ENCODE data around the gene TAF6.

TAF6 gene

GRCh38 chr7:100126239-100126930 lies 7.2 kb upstream of the TAF6 start:
- Mint-ChIP-seq H3K4me3 (peak overlapping the region; percentile 97 to 99 (median 97)), H3K27me3 (ENCODE audit: low read depth) (no peaks in the 10 kb centered on the region), H3K4me1 (peaks cover 12% of the 10 kb centered on the region), H3K27ac (peak overlapping the region; percentile 100), H3K36me3 (ENCODE audit: low read depth) (peaks cover 10% of the 10 kb centered on the region), H3K9me3 (no peaks in the 10 kb centered on the region)
- TF ChIP-seq, protein P1, sequence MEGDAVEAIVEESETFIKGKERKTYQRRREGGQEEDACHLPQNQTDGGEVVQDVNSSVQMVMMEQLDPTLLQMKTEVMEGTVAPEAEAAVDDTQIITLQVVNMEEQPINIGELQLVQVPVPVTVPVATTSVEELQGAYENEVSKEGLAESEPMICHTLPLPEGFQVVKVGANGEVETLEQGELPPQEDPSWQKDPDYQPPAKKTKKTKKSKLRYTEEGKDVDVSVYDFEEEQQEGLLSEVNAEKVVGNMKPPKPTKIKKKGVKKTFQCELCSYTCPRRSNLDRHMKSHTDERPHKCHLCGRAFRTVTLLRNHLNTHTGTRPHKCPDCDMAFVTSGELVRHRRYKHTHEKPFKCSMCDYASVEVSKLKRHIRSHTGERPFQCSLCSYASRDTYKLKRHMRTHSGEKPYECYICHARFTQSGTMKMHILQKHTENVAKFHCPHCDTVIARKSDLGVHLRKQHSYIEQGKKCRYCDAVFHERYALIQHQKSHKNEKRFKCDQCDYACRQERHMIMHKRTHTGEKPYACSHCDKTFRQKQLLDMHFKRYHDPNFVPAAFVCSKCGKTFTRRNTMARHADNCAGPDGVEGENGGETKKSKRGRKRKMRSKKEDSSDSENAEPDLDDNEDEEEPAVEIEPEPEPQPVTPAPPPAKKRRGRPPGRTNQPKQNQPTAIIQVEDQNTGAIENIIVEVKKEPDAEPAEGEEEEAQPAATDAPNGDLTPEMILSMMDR (IDR thresholded peaks at IDR 0.05; ENCODE audit: unreplicated experiment in 3 of 3), result no peak

GRCh38 chr7:100124301-100125230 lies 5.4 kb upstream of the TAF6 start:
- TF ChIP-seq, protein P1 (IDR thresholded peaks at IDR 0.05; ENCODE audit: unreplicated experiment in 3 of 3), result no peak

GRCh38 chr7:100122568-100122967 lies 3.4 kb upstream of the TAF6 start:
- Mint-ChIP-seq H3K36me3 (ENCODE audit: low read depth) (peaks cover 10% of the 10 kb centered on the region), H3K27me3 (ENCODE audit: low read depth) (no peaks in the 10 kb centered on the region), H3K4me1 (peaks cover 25% of the 10 kb centered on the region), H3K9me3 (no peaks in the 10 kb centered on the region), H3K4me3 (peak overlapping the region; percentile 54 to 65 (median 61)), H3K27ac (peak overlapping the region in 1 of 3 experiments; percentile 33)
- TF ChIP-seq, protein P1 (IDR thresholded peaks at IDR 0.05; ENCODE audit: unreplicated experiment in 3 of 3), result no peak

More at GRCh38 chr7:100124301-100125230, 5.4 kb upstream of the TAF6 start:
- peaks cover 10% of the 10 kb centered on the region for H3K36me3 Mint-ChIP-seq (ENCODE audit: low read depth)
- no peaks in the 10 kb centered on the region for H3K27me3 Mint-ChIP-seq (ENCODE audit: low read depth)
- H3K4me3 Mint-ChIP-seq, result peak overlapping the region; percentile 97 to 99 (median 97)
- peak overlapping the region; percentile 36 to 100 (median 77) for H3K27ac Mint-ChIP-seq
- no peaks in the 10 kb centered on the region for H3K9me3 Mint-ChIP-seq
- peaks cover 25% of the 10 kb centered on the region for H3K4me1 Mint-ChIP-seq

- Mint-ChIP-seq H3K9me3 (no peaks in the 10 kb centered on the region), H3K4me3 (peak overlapping the region; percentile 41 to 53 (median 48)), H3K27ac (peak overlapping the region in 2 of 3 experiments; percentile 33), H3K4me1 (peaks cover 25% of the 10 kb centered on the region), H3K27me3 (ENCODE audit: low read depth) (no peaks in the 10 kb centered on the region), H3K36me3 (ENCODE audit: low read depth) (peaks cover 10% of the 10 kb centered on the region)
- TF ChIP-seq, protein P1 (IDR thresholded peaks at IDR 0.05; ENCODE audit: unreplicated experiment in 3 of 3), result no peak
Observed at GRCh38 chr7:100122067-100122466, 2.9 kb upstream of the TAF6 start.

GRCh38 chr7:100120733-100121036 lies 1.5 kb upstream of the TAF6 start:
- Mint-ChIP-seq H3K4me1 (peaks cover 20% of the 10 kb centered on the region), H3K9me3 (no peaks in the 10 kb centered on the region), H3K27me3 (ENCODE audit: low read depth) (no peaks in the 10 kb centered on the region), H3K4me3 (peak overlapping the region; percentile 93 to 99 (median 96)), H3K36me3 (ENCODE audit: low read depth) (peaks cover 18% of the 10 kb centered on the region), H3K27ac (peak overlapping the region; percentile 99 to 100 (median 100))
- TF ChIP-seq, protein P1 (IDR thresholded peaks at IDR 0.05; ENCODE audit: unreplicated experiment in 3 of 3), result no peak
